ENCODE measurements around the gene KIF1A. TPM values are rescaled to one million over a fixed set of nuclear protein-coding genes. Genes with fewer than 3 reads are reported as not detected.

KIF1A gene
- total and polyA plus RNA-seq, 2 of the 8 experiments (the other 6 are each of a cell fraction or from before 2014, with no cell fraction given) = 61.3 to 281 TPM

DNA sequence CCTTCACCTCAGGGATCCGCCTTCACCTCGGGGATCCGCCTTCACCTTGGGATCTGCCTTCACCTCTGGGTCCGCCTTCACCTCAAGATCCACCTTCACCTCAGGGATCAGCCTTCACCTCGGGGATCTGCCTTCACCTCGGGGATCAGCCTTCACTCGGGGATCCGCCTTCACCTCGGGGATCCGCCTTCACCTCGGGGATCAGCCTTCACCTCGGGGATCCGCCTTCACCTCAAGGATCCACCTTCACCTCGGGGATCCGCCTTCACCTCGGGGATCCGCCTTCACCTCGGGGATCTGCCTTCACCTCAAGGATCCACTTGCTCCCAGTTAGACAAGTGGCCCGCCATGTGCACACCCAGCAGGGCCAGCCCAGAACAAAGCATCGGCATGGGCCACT, 7.3 kb downstream of the KIF1A start:
- H3K4me2 ChIP-seq (ENCODE audit: insufficient read depth in 1 of 2, low read depth in 2 of 2, low read length in 2 of 2) = no peak overlapping the region
- H2AK5ac ChIP-seq (ENCODE audit: low read depth, low read length) = no peak overlapping the region
- WGBS, 2 experiments (ENCODE audit: extremely low coverage in 1 of 2, insufficient coverage in 1 of 2, insufficient read length in 1 of 2, insufficient replicate concordance in 2 of 2, low coverage in 1 of 2, low lambda C conversion rate in 2 of 2, missing lambda C conversion rate in 1 of 2) = 83% methylated on average over 20 of the region's 20 CpGs; no CpG with 5 or more reads in 1 of the 2 experiments
- no peak overlapping the region for H3K14ac ChIP-seq (ENCODE audit: insufficient read length)
- no peaks in the 10 kb centered on the region; the same call in 1 of the 2 replicates for H3K23me2 ChIP-seq (ENCODE audit: low read depth, low read length)
- H2BK15ac ChIP-seq (ENCODE audit: low read length) = no peak overlapping the region
- no peak overlapping the region for H2BK120ac ChIP-seq (replicated peaks; ENCODE audit: low read depth, low read length)
- no peak overlapping the region for H4K91ac ChIP-seq (replicated peaks; ENCODE audit: insufficient read length, low read length)
- H3K27ac ChIP-seq (ENCODE audit: low read depth, low read length) = no peak overlapping the region
- H3K9ac ChIP-seq (replicated peaks in 1 of 4; ENCODE audit: extremely low read depth in 1 of 4, low read depth in 3 of 4, low read length in 3 of 4) = no peak overlapping the region
- ChIA-PET CTCF (ENCODE audit: partially characterized antibody) (no interaction called here), POLR2A (ENCODE audit: partially characterized antibody) (interaction anchor here (3.2 kb wide), 1 partner anchor 15 kb away, joined by 12 read pairs; no protein-coding TSS in a partner anchor)
- no peak overlapping the region for H4K8ac ChIP-seq (ENCODE audit: extremely low read depth, insufficient read depth, low read length)
- no peak overlapping the region for H3K56ac ChIP-seq (replicated peaks; ENCODE audit: insufficient read length, low read depth, low read length)
- H2BK12ac ChIP-seq (ENCODE audit: low read depth, low read length) = no peak overlapping the region
- no peak overlapping the region for H2BK5ac ChIP-seq (ENCODE audit: low read depth, low read length)
- H3K79me1 ChIP-seq (ENCODE audit: low read depth, low read length) = peaks cover 29% of the 10 kb centered on the region
- TF ChIP-seq BRCA1 (IDR thresholded peaks at IDR 0.05; ENCODE audit: low read depth, low read length) = no peak
- TF ChIP-seq GTF2F1 (IDR thresholded peaks at IDR 0.05; ENCODE audit: borderline replicate concordance, low read depth, low read length) = no peak
- no peaks in the 10 kb centered on the region for H3K27me3 ChIP-seq (replicated peaks in 1 of 4; ENCODE audit: control insufficient read depth in 3 of 4, extremely low read depth in 1 of 4, insufficient read depth in 3 of 4, low read length in 3 of 4)
- FAIRE-seq (no peak), DNase-seq (ENCODE audit: low read depth in 1 of 2, low spot score in 2 of 2) (no peak)
- peaks cover 42 to 99% of the 10 kb centered on the region in 2 experiments for H3K79me2 ChIP-seq (ENCODE audit: control insufficient read depth in 1 of 2, insufficient read depth in 2 of 2, low read length in 2 of 2)
- H3K18ac ChIP-seq (ENCODE audit: extremely low read depth, low read length) = no peak overlapping the region
- H3K9me3 ChIP-seq (ENCODE audit: insufficient read depth in 2 of 2, low read depth in 1 of 2, low read length in 1 of 2) = peaks cover 0 to 6% of the 10 kb centered on the region in 2 experiments; a peak in 1 of 4 replicates
- peaks cover 0 to 14% (median 9%) of the 10 kb centered on the region in 4 experiments; a peak in 6 of 7 replicates for H3K4me1 ChIP-seq (replicated peaks in 1 of 4; ENCODE audit: control insufficient read depth in 3 of 4, insufficient read depth in 4 of 4, low read length in 3 of 4)
- H3K4ac ChIP-seq (replicated peaks; ENCODE audit: insufficient read length, low read depth, low read length) = no peak overlapping the region
- H2BK20ac ChIP-seq (ENCODE audit: low read length) = no peak overlapping the region
- peaks cover 9 to 27% (median 14%) of the 10 kb centered on the region in 4 experiments for H3K36me3 ChIP-seq (ENCODE audit: control insufficient read depth in 2 of 4, insufficient read depth in 4 of 4, low read length in 3 of 4)
- no peak overlapping the region for H2AFZ ChIP-seq (ENCODE audit: low read length)
- H4K5ac ChIP-seq (ENCODE audit: insufficient read length, low read depth, low read length) = no peak overlapping the region
- H3K23ac ChIP-seq (ENCODE audit: insufficient read length) = no peak overlapping the region
- peaks cover 47 to 54% of the 10 kb centered on the region in 2 experiments for H4K20me1 ChIP-seq (replicated peaks in 1 of 2; ENCODE audit: control insufficient read depth in 1 of 2, insufficient read depth in 2 of 2, low read length in 2 of 2)
- H3K4me3 ChIP-seq (ENCODE audit: extremely low read depth in 1 of 4, insufficient read depth in 2 of 4, low read depth in 3 of 4, low read length in 4 of 4) = no peak overlapping the region
